Gastrocnemius medialis (tissue), 4 donors: Measurements from ENCODE around the gene ZNF268. TPM values are rescaled to one million over a fixed set of nuclear protein-coding genes. Genes with fewer than 3 reads are reported as not detected.
A peak's percentile ranks its signal among the peaks of the same experiment; 100 is the strongest.

Source experiments
- ATAC-seq, 2 donors: fragments of 150-250 bp; one replicate each; pipeline ENCODE4 v1.9.1; 2016
- DNase-seq, 2 donors: peaks; one replicate each; pipeline ENCODE4 v3.0.0-alpha.2; 2019
- H3K27ac ChIP-seq, 4 donors: fragments of 200-600 bp; sonication (generic); 1 replicate in 1 of 4; 2 replicates in 3 of 4; pipeline ENCODE4 v1.5.1; 2016 to 2018; ENCODE audit warnings: mild to moderate bottlenecking in 2 of 4, moderate library complexity in 1 of 4
- H3K27me3 ChIP-seq, 3 donors: fragments of 200-600 bp; sonication (generic) in 2 of 3; 1 replicate in 1 of 3; 2 replicates in 2 of 3; pipeline versions ENCODE4 v1.5.1 to v1.6.0; 2016 to 2019; ENCODE audit warnings: mild to moderate bottlenecking in 1 of 3, moderate library complexity in 1 of 3
- H3K36me3 ChIP-seq, 2 donors: fragments of 200-600 bp; sonication (generic) in 1 of 2; one replicate each; pipeline ENCODE4 v1.5.1; 2017 to 2018
- H3K4me1 ChIP-seq, 2 donors: fragments of 200-600 bp; sonication (generic) in 1 of 2; one replicate each; pipeline ENCODE4 v1.5.1; 2016 to 2017; ENCODE audit warnings: mild to moderate bottlenecking in 2 of 2
- H3K4me3 ChIP-seq, 4 donors: fragments of 200-600 bp; sonication (generic) in 3 of 4; 1 replicate in 1 of 4; 2 replicates in 3 of 4; pipeline ENCODE4 v1.5.1; 2016 to 2019; ENCODE audit warnings: mild to moderate bottlenecking in 2 of 4
- H3K9me3 ChIP-seq, 3 donors: fragments of 200-600 bp; sonication (generic) in 2 of 3; 1 replicate in 1 of 3; 2 replicates in 2 of 3; pipeline ENCODE4 v1.5.1; 2016 to 2019
- POLR2A ChIP-seq, 2 donors: fragments of 450-650 bp; IDR thresholded peaks; one replicate each; pipeline ENCODE4 v1.6.1; 2017; ENCODE audit warnings: antibody characterized with exemption in 2 of 2, mild to moderate bottlenecking in 2 of 2, moderate library complexity in 2 of 2
- in situ Hi-C, 4 donors: fragments of 200-750 bp; cut with MboI; loops; one replicate each; pipeline versions ENCODE4 v1.15.0 to v1.8.0; 2017; ENCODE audit warnings: low sequenced_read_pairs in 4 of 4
- intact Hi-C: fragments of 100-400 bp; cut with DNase I; formaldehyde crosslinking; loops from one replicate; pipeline ENCODE4 v1.15.1; 2023; ENCODE audit warnings: low total_unique reads
- total RNA-seq, 4 donors: library from RNA; depleted of rRNA; stranded (reverse); fragments of >200 nt; gene quantifications; one replicate each; pipeline versions ENCODE4 v1.1.0 to v1.2.3, GENCODE V29; 2016
- TF ChIP-seq, protein P1 (sequence below), 5 experiments: fragments of 450-650 bp in 3 of 5; fragments of 200-600 bp in 2 of 5; sonication (generic) in 2 of 5; IDR thresholded peaks in 4 of 5; conservative IDR thresholded peaks in 1 of 5; 1 replicate in 4 of 5; 2 replicates in 1 of 5; pipeline ENCODE4 v1.5.1; 2016 to 2019; ENCODE audit warnings: antibody characterized with exemption in 5 of 5, mild to moderate bottlenecking in 3 of 5, moderate library complexity in 3 of 5

ZNF268 gene
- total RNA-seq, 4 donors from 2014 or later: 3.8 to 8.9 (median 4.3) TPM

GRCh38 chr12:133204264-133204603 is 22.9 kb downstream of the ZNF268 start:
- Histone ChIP-seq H3K4me1 (no peaks in the 10 kb centered on the region), H3K4me3 (peak overlapping the region in 2 of 4 donors; percentile 9 to 28), H3K36me3 (peaks cover 12 to 60% of the 10 kb centered on the region in 2 donors), H3K9me3 (peaks cover 23 to 86% (median 60%) of the 10 kb centered on the region in 3 donors), H3K27ac (no peak overlapping the region), H3K27me3 (no peaks in the 10 kb centered on the region)
- intact Hi-C loops (no loop called here), in situ Hi-C loops (no loop called here)
- DNase-seq (no peak), ATAC-seq (no peak)
- TF ChIP-seq POLR2A (IDR thresholded peaks at IDR 0.05): no peak
- TF ChIP-seq, protein P1, sequence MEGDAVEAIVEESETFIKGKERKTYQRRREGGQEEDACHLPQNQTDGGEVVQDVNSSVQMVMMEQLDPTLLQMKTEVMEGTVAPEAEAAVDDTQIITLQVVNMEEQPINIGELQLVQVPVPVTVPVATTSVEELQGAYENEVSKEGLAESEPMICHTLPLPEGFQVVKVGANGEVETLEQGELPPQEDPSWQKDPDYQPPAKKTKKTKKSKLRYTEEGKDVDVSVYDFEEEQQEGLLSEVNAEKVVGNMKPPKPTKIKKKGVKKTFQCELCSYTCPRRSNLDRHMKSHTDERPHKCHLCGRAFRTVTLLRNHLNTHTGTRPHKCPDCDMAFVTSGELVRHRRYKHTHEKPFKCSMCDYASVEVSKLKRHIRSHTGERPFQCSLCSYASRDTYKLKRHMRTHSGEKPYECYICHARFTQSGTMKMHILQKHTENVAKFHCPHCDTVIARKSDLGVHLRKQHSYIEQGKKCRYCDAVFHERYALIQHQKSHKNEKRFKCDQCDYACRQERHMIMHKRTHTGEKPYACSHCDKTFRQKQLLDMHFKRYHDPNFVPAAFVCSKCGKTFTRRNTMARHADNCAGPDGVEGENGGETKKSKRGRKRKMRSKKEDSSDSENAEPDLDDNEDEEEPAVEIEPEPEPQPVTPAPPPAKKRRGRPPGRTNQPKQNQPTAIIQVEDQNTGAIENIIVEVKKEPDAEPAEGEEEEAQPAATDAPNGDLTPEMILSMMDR (IDR thresholded peaks at IDR 0.05 in 4 of 5, conservative IDR thresholded peaks at IDR 0.05 in 1 of 5): no peak

DNA sequence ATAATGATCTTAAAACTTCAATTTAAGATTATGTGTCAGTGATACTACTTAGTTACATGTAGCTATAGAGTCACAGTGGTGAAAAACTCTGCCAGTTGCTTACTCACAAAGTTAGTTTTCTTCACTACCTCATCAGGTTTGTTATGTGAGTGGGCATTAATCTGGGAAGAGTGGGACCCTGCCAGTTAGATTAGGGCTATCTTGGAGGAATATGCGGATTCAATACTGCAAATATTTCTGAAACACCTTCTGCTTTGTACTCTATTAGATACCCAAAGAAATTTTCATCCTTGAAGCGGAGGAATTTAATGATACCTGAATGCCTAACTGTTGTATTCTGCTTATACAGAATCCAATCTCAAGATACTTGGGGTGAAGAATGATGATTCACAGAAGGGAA is 25.1 kb downstream of the ZNF268 start:
- Histone ChIP-seq H3K27me3 (no peaks in the 10 kb centered on the region), H3K4me3 (peak overlapping the region in 1 of 4 donors; percentile 38), H3K27ac (no peak overlapping the region), H3K9me3 (peaks cover 33 to 95% (median 61%) of the 10 kb centered on the region in 3 donors), H3K36me3 (peaks cover 12 to 48% of the 10 kb centered on the region in 2 donors), H3K4me1 (no peaks in the 10 kb centered on the region)
- TF ChIP-seq, protein P1 (IDR thresholded peaks at IDR 0.05 in 4 of 5, conservative IDR thresholded peaks at IDR 0.05 in 1 of 5): no peak
- TF ChIP-seq POLR2A (IDR thresholded peaks at IDR 0.05): no peak
- in situ Hi-C loops: no loop called here
- DNase-seq (no peak), ATAC-seq (no peak)
- intact Hi-C loops: no loop called here

DNA sequence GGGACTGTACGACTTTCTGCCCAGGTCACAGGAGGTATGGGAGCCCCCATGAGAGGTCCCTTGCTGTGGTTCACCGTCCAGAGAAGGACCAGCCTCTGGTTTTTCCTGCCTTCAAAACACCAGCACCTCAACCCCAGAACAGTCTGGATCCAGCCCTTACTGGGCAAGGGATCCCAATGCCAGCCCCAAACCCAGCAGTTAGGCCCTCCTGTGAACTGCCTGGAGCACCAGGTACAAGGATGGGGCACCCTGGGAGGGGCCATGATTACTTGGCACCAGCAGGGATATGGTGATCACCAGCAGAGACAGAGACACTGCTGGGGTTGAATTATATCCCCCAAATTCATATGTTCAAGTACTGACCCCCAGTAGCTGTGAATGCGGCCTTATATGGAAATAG is 34.4 kb downstream of the ZNF268 start:
- Histone ChIP-seq H3K36me3 (no peaks in the 10 kb centered on the region), H3K4me1 (no peaks in the 10 kb centered on the region), H3K9me3 (peaks cover 4 to 35% (median 5%) of the 10 kb centered on the region in 3 donors), H3K27ac (no peak overlapping the region), H3K27me3 (no peaks in the 10 kb centered on the region), H3K4me3 (no peak overlapping the region)
- DNase-seq: no peak
- ATAC-seq: no peak
- TF ChIP-seq, protein P1 (IDR thresholded peaks at IDR 0.05 in 4 of 5, conservative IDR thresholded peaks at IDR 0.05 in 1 of 5): no peak
- no peak for TF ChIP-seq POLR2A (IDR thresholded peaks at IDR 0.05)
- in situ Hi-C loops: no loop called here
- intact Hi-C loops: no loop called here

DNA sequence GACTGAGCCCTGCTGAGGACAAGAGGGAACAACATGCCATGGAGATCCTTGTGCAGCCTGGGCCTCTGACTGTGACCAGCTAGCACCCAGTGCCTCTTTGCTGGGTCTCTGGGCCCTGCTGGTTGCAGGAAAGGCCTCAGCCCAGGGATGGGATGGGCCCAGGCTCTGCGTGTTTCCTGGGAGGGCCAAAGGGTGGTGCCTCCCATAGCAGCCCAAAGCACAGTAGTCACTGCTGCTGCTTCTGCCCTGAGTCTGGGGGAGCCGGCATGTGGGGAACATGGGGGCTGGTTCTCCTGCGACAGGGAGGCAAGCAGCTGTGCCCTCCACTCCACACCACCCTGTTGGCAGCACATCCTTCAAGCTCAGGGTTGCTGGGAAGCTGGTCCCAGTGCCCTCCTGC is 35.9 kb downstream of the ZNF268 start:
- Histone ChIP-seq H3K9me3 (peaks cover 0 to 21% (median 5%) of the 10 kb centered on the region in 3 donors), H3K4me3 (no peak overlapping the region), H3K4me1 (no peaks in the 10 kb centered on the region), H3K27me3 (no peaks in the 10 kb centered on the region), H3K27ac (no peak overlapping the region), H3K36me3 (no peaks in the 10 kb centered on the region)
- ATAC-seq (no peak), DNase-seq (no peak)
- TF ChIP-seq, protein P1 (IDR thresholded peaks at IDR 0.05 in 4 of 5, conservative IDR thresholded peaks at IDR 0.05 in 1 of 5): no peak
- no peak for TF ChIP-seq POLR2A (IDR thresholded peaks at IDR 0.05)
- in situ Hi-C loops: no loop called here
- intact Hi-C loops: no loop called here

DNA sequence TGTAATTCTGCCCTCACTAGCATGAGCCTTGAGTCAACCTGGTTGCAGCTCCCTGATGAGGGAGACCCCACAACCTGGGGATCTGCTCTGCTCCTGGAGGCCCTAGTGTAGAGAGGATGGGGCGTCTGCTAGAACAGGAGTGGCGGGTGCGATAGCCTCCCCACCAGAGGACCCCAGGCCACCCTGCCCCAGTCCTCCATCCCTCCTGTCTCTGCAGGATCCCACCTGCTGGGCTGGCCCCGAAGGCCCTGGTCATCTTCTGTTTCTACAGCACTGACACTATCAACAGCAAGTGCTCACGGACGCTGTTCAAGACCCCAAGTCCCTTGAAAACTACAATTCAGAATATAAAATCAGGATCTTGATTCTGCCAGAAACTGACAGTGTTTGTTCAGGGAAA is 39.2 kb downstream of the ZNF268 start:
- DNase-seq (no peak), ATAC-seq (no peak)
- intact Hi-C loops: no loop called here
- no peaks in the 10 kb centered on the region for H3K36me3 ChIP-seq
- no peaks in the 10 kb centered on the region for H3K4me1 ChIP-seq
- TF ChIP-seq, protein P1 (IDR thresholded peaks at IDR 0.05 in 4 of 5, conservative IDR thresholded peaks at IDR 0.05 in 1 of 5): no peak
- TF ChIP-seq POLR2A (IDR thresholded peaks at IDR 0.05): no peak
- H3K9me3 ChIP-seq: no peaks in the 10 kb centered on the region
- H3K4me3 ChIP-seq: no peak overlapping the region
- H3K27ac ChIP-seq: no peak overlapping the region
- no peaks in the 10 kb centered on the region for H3K27me3 ChIP-seq
- in situ Hi-C loops: no loop called here
